Panc1 (cell line): ENCODE measurements around the gene STAM. TPM values are rescaled to one million over a fixed set of nuclear protein-coding genes. Genes with fewer than 3 reads are reported as not detected.

Experiments used
- ATAC-seq: fragments of 200-7000 bp; cut with Tn5 transposase; 2 replicates; pipeline ENCODE4 v1.9.1; 2020; ENCODE audit warnings: mild to moderate bottlenecking, moderate library complexity
- BruUV-seq: library from RNA; stranded (reverse); fragments of 400-500 nt; replicated peaks from 2 replicates; lab custom pipeline; 2021; lab: Mats Ljungman, UMichigan
- CTCF ChIA-PET: fragments of 300-600 bp; sonication (Branson Sonifier 250); formaldehyde crosslinking; loops from one replicate; lab custom pipeline; 2022; ENCODE audit warnings: antibody characterized with exemption; lab: Charles Lee
- POLR2A ChIA-PET: fragments of 300-600 bp; sonication (Branson Sonifier 250); formaldehyde crosslinking; loops from one replicate; lab custom pipeline; 2022; ENCODE audit warnings: antibody characterized with exemption; lab: Charles Lee
- DNase-seq: peaks from one replicate; pipeline ENCODE4 v3.0.0-alpha.2; 2010; ENCODE audit warnings: low read depth, low spot score
- H3K27ac ChIP-seq: 2 replicates; pipeline ENCODE4 v1.5.1; 2011; ENCODE audit warnings: mild to moderate bottlenecking, low read length, inconsistent platforms
- H3K27me3 ChIP-seq: fragments of 200-500 bp; sonication (Bioruptor generic); 2 replicates; pipeline ENCODE4 v1.6.0; 2014; ENCODE audit warnings: low read length, inconsistent platforms; ENCODE audit not compliant: control insufficient read depth, insufficient read depth
- H3K36me3 ChIP-seq: fragments of 200-500 bp; sonication (Bioruptor generic); 2 replicates; pipeline ENCODE4 v1.5.1; 2014; ENCODE audit warnings: inconsistent platforms, mild to moderate bottlenecking, low read length, moderate library complexity; ENCODE audit not compliant: control insufficient read depth, insufficient read depth
- H3K4me1 ChIP-seq: 2 replicates; pipeline ENCODE4 v1.5.1; 2011; ENCODE audit warnings: inconsistent platforms, mild to moderate bottlenecking, low read length, moderate library complexity; ENCODE audit not compliant: control insufficient read depth, insufficient read depth
- H3K4me3 ChIP-seq, 2 experiments: 2 replicates each; pipeline ENCODE4 v1.5.1; 2011 to 2012; ENCODE audit warnings: low read depth in 2 of 2, low read length in 2 of 2, mild to moderate bottlenecking in 2 of 2, inconsistent platforms in 1 of 2, moderate library complexity in 1 of 2
- H3K9me3 ChIP-seq: fragments of 200-500 bp; sonication (Bioruptor generic); 2 replicates; pipeline ENCODE4 v1.5.1; 2014; ENCODE audit warnings: low read depth, mild to moderate bottlenecking, inconsistent platforms, low read length, moderate library complexity; ENCODE audit not compliant: control insufficient read depth, insufficient read depth
- POLR2AphosphoS5 ChIP-seq: IDR thresholded peaks from 2 replicates; pipeline ENCODE4 v1.6.1; 2012; ENCODE audit warnings: mild to moderate bottlenecking, low read depth, low read length, moderate library complexity
- SIN3A ChIP-seq: IDR thresholded peaks from 2 replicates; pipeline ENCODE4 v1.6.1; 2012; ENCODE audit warnings: low read depth, mild to moderate bottlenecking, low read length, moderate library complexity, borderline replicate concordance; ENCODE audit not compliant: insufficient read depth
- TCF7L2 ChIP-seq: IDR thresholded peaks from 2 replicates; pipeline ENCODE4 v1.6.1; 2011; ENCODE audit warnings: mild to moderate bottlenecking, low read depth, low read length, inconsistent platforms
- in situ Hi-C: cut with HindIII; loops from 2 replicates; pipeline ENCODE4 v1.10.0; 2016; ENCODE audit warnings: low sequenced_read_pairs, low pct_unique_long_range_greater_than_20kb
- intact Hi-C: fragments of 100-400 bp; cut with micrococcal nuclease; formaldehyde crosslinking; loops from one replicate; pipeline ENCODE4 v1.10.0; 2022; ENCODE audit not compliant: unreplicated experiment
- total RNA-seq: library from RNA; stranded (reverse); gene quantifications from one replicate; pipeline ENCODE4 v1.2.1, GENCODE V29; 2021; ENCODE audit not compliant: unreplicated experiment
- TF ChIP-seq, protein P1 (sequence below): fragments of 450-650 bp; IDR thresholded peaks from 2 replicates; pipeline ENCODE4 v1.5.1; 2017; ENCODE audit warnings: mild to moderate bottlenecking
- TF ChIP-seq, protein P2 (sequence below), 2 experiments: IDR thresholded peaks; 2 replicates each; pipeline ENCODE4 v1.6.1; 2011 to 2012; ENCODE audit warnings: low read depth in 2 of 2, control low read depth in 1 of 2, low read length in 1 of 2, mild to moderate bottlenecking in 1 of 2, moderate library complexity in 1 of 2; ENCODE audit not compliant: insufficient read depth in 1 of 2

Gene STAM
- total RNA-seq, 1 experiment from 2014 or later, result 18.9 TPM

DNA sequence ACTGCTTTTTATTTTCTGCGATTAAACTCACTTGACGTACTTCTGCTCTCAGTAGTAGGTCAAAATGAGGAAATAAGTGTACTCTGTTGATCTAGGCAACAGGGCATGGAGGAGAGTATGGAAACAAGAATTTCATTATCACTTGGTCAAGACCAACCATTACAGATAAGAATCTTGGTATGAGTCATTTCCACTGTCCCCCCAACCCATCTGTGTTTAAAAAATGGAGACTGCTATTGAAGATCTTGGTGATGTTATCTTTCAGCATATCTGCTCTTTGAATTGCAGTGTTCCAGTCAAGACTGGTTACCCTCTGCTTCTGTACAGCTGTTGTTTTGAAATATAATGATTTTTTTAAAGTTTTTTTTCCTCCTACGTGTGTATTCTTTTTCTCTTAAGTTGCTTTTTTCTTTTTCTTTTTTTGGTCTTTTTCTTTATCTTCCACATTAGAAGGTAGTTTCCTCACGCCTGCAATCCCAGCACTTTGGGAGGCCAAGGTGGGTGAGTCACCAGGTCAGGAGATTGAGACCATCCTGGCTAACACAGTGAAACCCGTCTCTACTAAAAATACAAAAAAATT, 11.7 kb downstream of the STAM start:
- Histone ChIP-seq H3K9me3 (peaks cover 8% of the 10 kb centered on the region; the same call in 1 of the 2 replicates), H3K27me3 (no peaks in the 10 kb centered on the region), H3K4me1 (peaks cover 16% of the 10 kb centered on the region; the same call in 1 of the 2 replicates), H3K4me3 (no peak overlapping the region), H3K36me3 (no peaks in the 10 kb centered on the region), H3K27ac (peak overlapping the region; percentile 23; the same call in 1 of the 2 replicates)
- TF ChIP-seq, protein P1, sequence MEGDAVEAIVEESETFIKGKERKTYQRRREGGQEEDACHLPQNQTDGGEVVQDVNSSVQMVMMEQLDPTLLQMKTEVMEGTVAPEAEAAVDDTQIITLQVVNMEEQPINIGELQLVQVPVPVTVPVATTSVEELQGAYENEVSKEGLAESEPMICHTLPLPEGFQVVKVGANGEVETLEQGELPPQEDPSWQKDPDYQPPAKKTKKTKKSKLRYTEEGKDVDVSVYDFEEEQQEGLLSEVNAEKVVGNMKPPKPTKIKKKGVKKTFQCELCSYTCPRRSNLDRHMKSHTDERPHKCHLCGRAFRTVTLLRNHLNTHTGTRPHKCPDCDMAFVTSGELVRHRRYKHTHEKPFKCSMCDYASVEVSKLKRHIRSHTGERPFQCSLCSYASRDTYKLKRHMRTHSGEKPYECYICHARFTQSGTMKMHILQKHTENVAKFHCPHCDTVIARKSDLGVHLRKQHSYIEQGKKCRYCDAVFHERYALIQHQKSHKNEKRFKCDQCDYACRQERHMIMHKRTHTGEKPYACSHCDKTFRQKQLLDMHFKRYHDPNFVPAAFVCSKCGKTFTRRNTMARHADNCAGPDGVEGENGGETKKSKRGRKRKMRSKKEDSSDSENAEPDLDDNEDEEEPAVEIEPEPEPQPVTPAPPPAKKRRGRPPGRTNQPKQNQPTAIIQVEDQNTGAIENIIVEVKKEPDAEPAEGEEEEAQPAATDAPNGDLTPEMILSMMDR, result no peak
- TF ChIP-seq SIN3A, result no peak
- TF ChIP-seq, protein P2, sequence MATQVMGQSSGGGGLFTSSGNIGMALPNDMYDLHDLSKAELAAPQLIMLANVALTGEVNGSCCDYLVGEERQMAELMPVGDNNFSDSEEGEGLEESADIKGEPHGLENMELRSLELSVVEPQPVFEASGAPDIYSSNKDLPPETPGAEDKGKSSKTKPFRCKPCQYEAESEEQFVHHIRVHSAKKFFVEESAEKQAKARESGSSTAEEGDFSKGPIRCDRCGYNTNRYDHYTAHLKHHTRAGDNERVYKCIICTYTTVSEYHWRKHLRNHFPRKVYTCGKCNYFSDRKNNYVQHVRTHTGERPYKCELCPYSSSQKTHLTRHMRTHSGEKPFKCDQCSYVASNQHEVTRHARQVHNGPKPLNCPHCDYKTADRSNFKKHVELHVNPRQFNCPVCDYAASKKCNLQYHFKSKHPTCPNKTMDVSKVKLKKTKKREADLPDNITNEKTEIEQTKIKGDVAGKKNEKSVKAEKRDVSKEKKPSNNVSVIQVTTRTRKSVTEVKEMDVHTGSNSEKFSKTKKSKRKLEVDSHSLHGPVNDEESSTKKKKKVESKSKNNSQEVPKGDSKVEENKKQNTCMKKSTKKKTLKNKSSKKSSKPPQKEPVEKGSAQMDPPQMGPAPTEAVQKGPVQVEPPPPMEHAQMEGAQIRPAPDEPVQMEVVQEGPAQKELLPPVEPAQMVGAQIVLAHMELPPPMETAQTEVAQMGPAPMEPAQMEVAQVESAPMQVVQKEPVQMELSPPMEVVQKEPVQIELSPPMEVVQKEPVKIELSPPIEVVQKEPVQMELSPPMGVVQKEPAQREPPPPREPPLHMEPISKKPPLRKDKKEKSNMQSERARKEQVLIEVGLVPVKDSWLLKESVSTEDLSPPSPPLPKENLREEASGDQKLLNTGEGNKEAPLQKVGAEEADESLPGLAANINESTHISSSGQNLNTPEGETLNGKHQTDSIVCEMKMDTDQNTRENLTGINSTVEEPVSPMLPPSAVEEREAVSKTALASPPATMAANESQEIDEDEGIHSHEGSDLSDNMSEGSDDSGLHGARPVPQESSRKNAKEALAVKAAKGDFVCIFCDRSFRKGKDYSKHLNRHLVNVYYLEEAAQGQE (IDR thresholded peaks at IDR 0.05; ENCODE audit: insufficient read depth in 1 of 2, low read depth in 2 of 2, low read length in 1 of 2), result no peak
- no peak for TF ChIP-seq POLR2AphosphoS5
- no peak for TF ChIP-seq TCF7L2
- ATAC-seq, result peak; percentile 58
- no peak for DNase-seq
- ChIA-PET CTCF (no interaction called here), POLR2A (interaction anchor here (0.6 kb wide), 1 partner anchor 63 kb away, joined by 6 read pairs; no protein-coding TSS in a partner anchor)
- in situ Hi-C loops (no loop called here), intact Hi-C loops (no loop called here)
- no TSS peak for BruUV-seq

- H3K27ac ChIP-seq, result no peak overlapping the region
- BruUV-seq, result no TSS peak
- H3K36me3 ChIP-seq, result no peaks in the 10 kb centered on the region
- H3K4me1 ChIP-seq, result peaks cover 11% of the 10 kb centered on the region; the same call in 1 of the 2 replicates
- TF ChIP-seq, protein P2 (IDR thresholded peaks at IDR 0.05; ENCODE audit: insufficient read depth in 1 of 2, low read depth in 2 of 2, low read length in 1 of 2), result no peak
- TF ChIP-seq POLR2AphosphoS5, result no peak
- no peak for TF ChIP-seq TCF7L2
- TF ChIP-seq, protein P1, result no peak
- TF ChIP-seq SIN3A, result no peak
- in situ Hi-C loops (no loop called here), intact Hi-C loops (no loop called here)
- ATAC-seq, result no peak
- CTCF ChIA-PET, result no interaction called here
- H3K9me3 ChIP-seq, result peaks cover 8% of the 10 kb centered on the region; the same call in 1 of the 2 replicates
- POLR2A ChIA-PET, result no interaction called here
- DNase-seq, result no peak
- H3K4me3 ChIP-seq, result no peak overlapping the region
- H3K27me3 ChIP-seq, result no peaks in the 10 kb centered on the region
These were observed 13.2 kb downstream of the STAM start for GRCh38 chr10:17657103-17657500.
